AG20443 (cell line): ENCODE data around the gene WIPF3.
"Not testable (repeated sequence)": the region's sequence is repeated elsewhere in the genome, so short reads cannot be mapped to it uniquely, and the experiment has no call there.

Experiments used
- DNase-seq: peaks from one replicate; pipeline ENCODE4 v3.0.0; 2012; ENCODE audit warnings: low spot score, mixed read lengths

WIPF3 gene

GRCh38 chr7:29881724-29882123 is 75.4 kb downstream of the WIPF3 start:
- DNase-seq = no peak

DNA sequence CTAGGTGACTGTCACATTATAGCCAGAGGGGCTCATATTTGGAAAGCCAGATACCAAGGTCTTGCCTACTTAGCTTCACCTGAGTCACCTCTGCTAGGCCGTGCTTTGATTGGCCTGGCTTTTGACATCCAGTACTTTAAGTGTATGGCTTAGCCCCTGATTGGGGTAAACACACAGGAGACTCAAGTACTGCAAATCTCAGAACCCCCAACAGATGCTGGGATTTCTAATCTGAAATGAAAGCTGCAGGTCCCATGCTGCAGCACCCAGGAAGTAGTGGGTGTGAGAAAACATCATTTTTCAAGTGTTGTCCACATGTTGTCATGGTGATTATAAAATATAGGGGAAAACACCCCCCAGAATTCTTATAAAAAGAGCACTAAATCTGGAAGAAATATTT is 76.2 kb downstream of the WIPF3 start:
- DNase-seq = no peak

DNA sequence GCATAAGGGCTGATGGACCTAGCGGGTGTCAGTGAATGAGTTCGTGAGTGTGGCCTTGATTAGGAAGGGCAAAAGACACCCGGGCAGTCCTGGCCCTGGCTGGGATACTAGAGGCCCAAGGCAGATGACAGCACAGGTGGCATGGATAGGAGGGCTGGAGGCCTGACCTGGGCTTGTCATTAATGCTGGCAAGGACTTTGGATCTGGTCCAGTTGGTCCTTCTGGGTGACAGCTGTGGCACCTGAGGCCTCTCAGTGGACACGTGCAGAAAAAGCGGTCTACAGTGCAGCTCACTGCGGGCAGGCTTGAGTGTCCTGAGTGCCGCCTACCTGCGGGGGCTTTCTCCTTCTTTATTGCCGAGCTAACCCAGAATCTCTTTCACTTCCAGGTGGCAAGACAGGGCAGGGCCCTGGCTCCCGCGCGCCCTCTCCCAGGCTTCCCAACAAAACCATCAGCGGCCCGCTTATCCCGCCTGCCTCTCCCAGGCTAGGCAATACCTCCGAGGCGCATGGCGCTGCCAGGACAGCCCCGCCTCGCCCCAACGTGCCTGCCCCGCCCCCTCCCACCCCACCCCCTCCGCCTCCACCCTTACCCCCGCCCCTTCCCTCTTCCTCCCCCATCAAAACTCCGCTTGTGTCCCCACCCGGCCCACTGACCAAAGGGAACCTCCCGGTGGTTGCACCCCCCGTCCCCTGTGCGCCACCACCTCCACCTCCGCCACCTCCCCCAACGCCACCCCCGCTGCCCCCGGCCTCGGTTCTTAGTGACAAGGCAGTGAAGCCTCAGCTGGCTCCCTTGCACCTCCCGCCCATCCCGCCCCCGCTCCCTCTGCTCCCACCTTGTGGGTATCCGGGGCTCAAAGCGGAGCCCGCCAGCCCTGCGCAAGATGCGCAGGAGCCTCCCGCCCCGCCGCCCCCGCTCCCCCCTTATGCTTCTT is 77.4 kb downstream of the WIPF3 start:
- no peak for DNase-seq

- no peak for DNase-seq
Measured at GRCh38 chr7:29884399-29885272, 78.3 kb downstream of the WIPF3 start.

- no peak for DNase-seq
Measured at GRCh38 chr7:29885626-29886025, 79.3 kb downstream of the WIPF3 start.

- DNase-seq = no peak
Measured at GRCh38 chr7:29886827-29887226, 80.5 kb downstream of the WIPF3 start.

- no peak for DNase-seq
Measured at GRCh38 chr7:29888006-29888405, 81.7 kb downstream of the WIPF3 start.

DNA sequence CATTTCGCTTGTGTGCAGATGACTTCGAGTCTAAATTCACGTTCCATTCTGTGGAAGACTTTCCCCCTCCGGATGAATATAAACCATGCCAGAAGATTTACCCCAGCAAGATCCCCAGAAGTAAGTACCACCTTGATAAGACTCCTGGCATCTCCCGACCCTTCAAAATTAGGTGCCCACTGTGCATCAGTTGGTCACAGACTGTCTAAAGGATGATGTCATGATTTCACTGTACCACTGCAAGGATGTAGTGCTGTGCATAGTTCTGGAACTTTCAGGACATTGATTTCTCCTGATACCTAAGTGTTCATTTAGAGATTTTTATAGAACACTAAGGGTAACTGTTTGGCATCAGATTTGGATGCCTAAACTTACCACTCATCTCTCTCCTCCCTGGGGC is 83.0 kb downstream of the WIPF3 start:
- no peak for DNase-seq

DNA sequence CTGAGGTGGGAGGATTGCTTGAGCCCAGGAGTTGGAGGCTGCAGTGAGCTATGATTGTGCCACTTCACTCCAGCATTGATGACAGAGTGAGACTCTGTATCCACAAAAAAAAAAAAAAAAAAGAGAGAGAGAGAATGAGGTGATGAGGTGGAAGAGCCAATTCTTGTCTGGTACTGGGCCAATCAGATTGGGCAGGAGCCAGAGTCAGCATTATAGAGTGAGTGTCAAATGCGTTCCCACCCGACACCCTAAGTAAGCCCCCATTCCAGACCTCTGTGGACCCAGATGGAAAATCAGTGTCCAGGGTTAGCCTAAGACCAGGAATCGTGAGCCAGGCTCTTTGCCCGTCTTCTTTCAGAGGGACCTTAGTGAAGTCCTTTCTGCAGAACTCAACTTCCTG is 83.9 kb downstream of the WIPF3 start:
- no peak for DNase-seq

- DNase-seq = not testable (repeated sequence)
Measured at GRCh38 chr7:29890786-29891185, 84.5 kb downstream of the WIPF3 start.

- DNase-seq = no peak
Measured at GRCh38 chr7:29891766-29892165, 85.5 kb downstream of the WIPF3 start.

DNA sequence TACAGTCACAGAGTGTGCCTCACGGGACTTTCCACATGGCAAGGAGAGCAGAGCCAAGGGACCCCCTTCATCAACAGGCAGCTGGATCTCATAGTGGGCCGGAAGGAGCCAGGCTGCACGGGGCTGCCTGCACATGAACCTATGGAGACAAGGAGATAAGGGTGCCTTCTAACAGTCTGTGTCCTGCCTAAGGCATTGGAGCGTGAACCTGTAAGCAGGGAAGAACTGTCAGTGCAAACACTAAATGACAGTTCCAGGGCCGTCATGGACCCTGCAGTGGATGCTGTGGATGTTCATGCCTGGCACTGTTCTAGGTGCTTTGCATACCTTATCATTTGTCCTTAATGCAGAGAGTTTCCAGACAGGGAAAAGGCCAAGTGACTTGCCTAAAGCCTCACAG is 85.9 kb downstream of the WIPF3 start:
- DNase-seq = no peak

- DNase-seq = no peak
Measured at GRCh38 chr7:29893351-29893965, 87.2 kb downstream of the WIPF3 start.

- DNase-seq = no peak
Measured at GRCh38 chr7:29894256-29894655, 87.9 kb downstream of the WIPF3 start.

DNA sequence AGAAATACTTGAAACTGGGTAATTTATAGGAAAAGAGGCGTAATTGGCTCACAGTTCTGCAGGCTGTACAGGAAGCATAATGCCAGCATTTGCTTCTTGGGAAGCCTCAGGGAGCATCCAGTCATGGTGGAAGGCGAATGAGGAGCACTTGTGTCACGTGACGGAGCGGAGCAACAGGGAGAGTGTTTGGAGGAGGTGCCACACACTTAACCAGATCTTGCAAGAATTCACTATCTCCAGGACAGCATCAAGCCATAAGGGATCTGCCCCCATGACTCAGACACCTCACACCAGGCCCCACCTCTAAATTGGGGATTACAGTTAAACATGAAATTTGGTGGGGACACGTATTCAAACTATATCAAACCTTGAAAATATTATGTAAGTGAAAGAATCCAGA is 89.3 kb downstream of the WIPF3 start:
- DNase-seq = no peak

DNA sequence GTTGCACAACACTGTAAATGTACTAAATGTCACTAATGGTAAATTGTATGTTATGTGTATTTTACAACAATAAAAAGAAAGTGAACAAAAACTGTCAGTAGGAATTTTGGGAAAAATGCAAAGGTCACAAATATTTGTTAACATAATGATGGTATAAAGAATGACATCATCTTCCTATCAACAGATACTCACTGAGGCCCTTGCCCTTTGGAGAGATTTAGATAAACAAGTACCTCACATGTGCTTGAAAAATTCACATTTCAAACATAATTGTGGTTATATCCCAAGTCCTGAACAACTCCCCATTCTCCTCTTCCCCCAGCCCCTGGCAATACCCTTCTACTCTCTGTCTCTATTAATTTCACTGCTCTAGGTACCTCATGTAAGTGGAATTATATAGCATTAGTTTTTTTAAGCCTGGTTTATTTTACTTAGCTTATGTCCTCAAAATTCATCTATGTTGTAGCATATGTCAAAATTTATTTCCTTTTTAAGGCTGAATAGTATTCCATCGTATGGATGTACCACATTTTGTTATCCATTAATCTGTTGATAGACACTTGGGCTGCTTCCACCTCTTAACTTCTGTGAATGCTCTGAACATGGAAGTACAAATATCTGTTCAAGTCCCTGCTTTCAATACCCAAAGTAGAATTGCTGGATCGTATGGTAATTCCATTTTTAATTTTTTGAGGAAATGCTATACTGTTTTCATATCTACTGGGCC is 90.5 kb downstream of the WIPF3 start:
- DNase-seq = no peak

GRCh38 chr7:29898301-29898700 is 92.0 kb downstream of the WIPF3 start:
- DNase-seq = no peak

- DNase-seq = no peak
Measured at GRCh38 chr7:29900745-29901144, 94.4 kb downstream of the WIPF3 start.

DNA sequence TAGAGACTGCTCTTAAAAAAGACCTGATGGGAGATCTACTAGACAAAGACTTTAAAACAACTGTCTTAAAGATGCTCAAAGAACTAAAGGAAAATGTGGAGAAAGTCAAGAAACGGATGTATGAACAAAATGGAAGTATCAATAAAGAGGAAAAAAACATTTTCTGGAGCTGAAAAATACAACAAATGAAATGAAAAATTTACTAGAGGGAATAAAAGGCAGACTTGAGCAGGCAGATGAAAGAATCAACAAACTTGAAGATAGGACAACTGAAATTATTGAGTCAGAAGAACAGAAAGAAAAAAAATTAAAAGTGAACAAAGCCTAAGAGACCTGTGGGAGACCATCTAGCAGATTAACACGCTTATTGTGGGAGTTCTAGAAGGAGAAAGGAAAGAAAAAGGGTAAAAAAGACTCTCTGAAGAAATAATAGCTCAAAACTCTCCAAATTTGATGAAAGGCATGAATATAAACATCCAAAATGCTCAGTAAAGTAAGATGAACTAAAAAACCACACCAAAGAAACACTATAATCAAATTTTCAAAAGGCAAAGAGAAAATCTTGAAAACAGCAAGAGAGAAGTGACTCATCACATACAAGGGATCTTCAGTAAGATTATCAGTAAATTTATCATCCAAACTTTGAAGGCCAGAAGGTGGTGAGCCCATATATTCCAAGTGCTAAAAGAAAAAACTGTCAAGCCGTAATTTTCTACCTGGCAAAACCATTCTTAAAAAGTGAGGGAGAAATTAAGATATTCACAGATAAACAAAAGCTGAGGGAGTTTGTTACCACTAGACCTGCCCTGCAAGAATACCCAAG is 100.1 kb downstream of the WIPF3 start:
- no peak for DNase-seq

- no peak for DNase-seq
Measured at GRCh38 chr7:29914180-29914579, 107.9 kb downstream of the WIPF3 start.
